ENCODE measurements around the gene SIPA1L3. TPM values are rescaled to one million over a fixed set of nuclear protein-coding genes. Genes with fewer than 3 reads are reported as not detected.

Gene SIPA1L3
- total and polyA plus RNA-seq, 2 donors from 2014 or later: 5.8 to 61.7 TPM

DNA sequence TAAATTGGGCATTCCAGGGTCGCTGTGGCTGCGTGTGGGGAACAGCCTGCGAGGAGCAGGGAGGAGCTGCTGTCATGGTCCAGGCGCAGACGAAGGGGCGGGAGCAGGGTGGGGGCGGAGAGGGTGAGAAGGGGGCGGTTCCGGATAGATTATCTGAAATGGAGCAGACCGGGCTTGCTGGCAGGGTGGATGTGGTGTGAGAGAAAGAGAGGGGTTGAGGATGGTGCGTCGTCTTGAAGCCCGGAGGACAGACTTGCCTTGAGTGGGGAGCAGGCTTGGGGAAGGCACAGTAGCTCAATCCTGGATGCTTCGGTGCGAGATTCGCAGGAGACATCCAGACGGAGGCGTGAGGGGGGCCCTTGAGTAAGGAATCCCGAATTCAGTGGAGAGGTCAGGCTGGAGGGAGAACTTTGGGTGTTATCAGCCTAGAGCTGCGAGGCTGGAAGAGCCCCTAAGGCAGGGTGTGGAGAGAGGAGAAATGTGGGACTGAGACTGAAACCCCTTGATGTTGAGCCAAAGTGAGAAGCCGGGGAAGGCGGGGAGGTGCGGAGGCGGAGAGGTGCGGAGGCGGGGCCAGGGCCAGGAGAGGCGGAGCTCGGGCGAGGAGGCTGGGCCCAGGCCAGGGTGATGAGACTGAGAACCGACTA, 276.4 kb downstream of the SIPA1L3 start:
- Histone ChIP-seq H3K9me3 (ENCODE audit: control insufficient read depth in 2 of 3, insufficient read depth in 1 of 3, low read length in 3 of 3) (peaks cover 3 to 4% (median 3%) of the 10 kb centered on the region in 3 donors), H3K4me3 (ENCODE audit: low read length in 3 of 3) (peak overlapping the region in 1 of 3 donors; percentile 33), H3K9ac (ENCODE audit: low read length in 3 of 3) (no peak overlapping the region), H3K36me3 (ENCODE audit: control insufficient read depth in 2 of 3, insufficient read depth in 3 of 3, low read length in 3 of 3) (peaks cover 2 to 11% (median 7%) of the 10 kb centered on the region in 3 donors), H3K27ac (ENCODE audit: low read depth in 2 of 2, low read length in 2 of 2) (no peak overlapping the region), H3K27me3 (ENCODE audit: control insufficient read depth, insufficient read depth, low read length) (no peaks in the 10 kb centered on the region), H3K4me1 (ENCODE audit: control insufficient read depth in 2 of 3, insufficient read depth in 2 of 3, low read depth in 1 of 3, low read length in 3 of 3) (no peaks in the 10 kb centered on the region)
- no peak for TF ChIP-seq CTCF (IDR thresholded peaks at IDR 0.05; ENCODE audit: borderline replicate concordance, extremely low read depth, insufficient read depth)
- peak in 4 of 5 donors; percentile 50 to 70 (median 58) for DNase-seq
- intact Hi-C loops (cut with DNase I): no loop called here
- no peak for FAIRE-seq

GRCh38 chr19:38184815-38185214, 277.8 kb downstream of the SIPA1L3 start:
- Histone ChIP-seq H3K9me3 (ENCODE audit: control insufficient read depth in 2 of 3, insufficient read depth in 1 of 3, low read length in 3 of 3) (peaks cover 0 to 4% (median 0%) of the 10 kb centered on the region in 3 donors), H3K27ac (ENCODE audit: low read depth in 2 of 2, low read length in 2 of 2) (no peak overlapping the region), H3K27me3 (ENCODE audit: control insufficient read depth, insufficient read depth, low read length) (no peaks in the 10 kb centered on the region), H3K36me3 (ENCODE audit: control insufficient read depth in 2 of 3, insufficient read depth in 3 of 3, low read length in 3 of 3) (peaks cover 0 to 11% (median 7%) of the 10 kb centered on the region in 3 donors), H3K9ac (ENCODE audit: low read length in 3 of 3) (no peak overlapping the region), H3K4me3 (ENCODE audit: low read length in 3 of 3) (no peak overlapping the region), H3K4me1 (ENCODE audit: control insufficient read depth in 2 of 3, insufficient read depth in 2 of 3, low read depth in 1 of 3, low read length in 3 of 3) (no peaks in the 10 kb centered on the region)
- DNase-seq: no peak
- no peak for FAIRE-seq
- no peak for TF ChIP-seq CTCF (IDR thresholded peaks at IDR 0.05; ENCODE audit: borderline replicate concordance, extremely low read depth, insufficient read depth)
- intact Hi-C loops (cut with DNase I): no loop called here

- TF ChIP-seq CTCF (IDR thresholded peaks at IDR 0.05; ENCODE audit: borderline replicate concordance, extremely low read depth, insufficient read depth): no peak
- no peak overlapping the region for H3K9ac ChIP-seq (ENCODE audit: low read length in 3 of 3)
- no peak overlapping the region for H3K4me3 ChIP-seq (ENCODE audit: low read length in 3 of 3)
- no peaks in the 10 kb centered on the region for H3K27me3 ChIP-seq (ENCODE audit: control insufficient read depth, insufficient read depth, low read length)
- intact Hi-C loops (cut with DNase I): no loop called here
- H3K27ac ChIP-seq (ENCODE audit: low read depth in 2 of 2, low read length in 2 of 2): no peak overlapping the region
- peaks cover 0 to 11% (median 7%) of the 10 kb centered on the region in 3 donors for H3K36me3 ChIP-seq (ENCODE audit: control insufficient read depth in 2 of 3, insufficient read depth in 3 of 3, low read length in 3 of 3)
- no peak for DNase-seq
- H3K4me1 ChIP-seq (ENCODE audit: control insufficient read depth in 2 of 3, insufficient read depth in 2 of 3, low read depth in 1 of 3, low read length in 3 of 3): no peaks in the 10 kb centered on the region
- FAIRE-seq: no peak
- H3K9me3 ChIP-seq (ENCODE audit: control insufficient read depth in 2 of 3, insufficient read depth in 1 of 3, low read length in 3 of 3): no peaks in the 10 kb centered on the region
These were observed 278.6 kb downstream of the SIPA1L3 start for GRCh38 chr19:38185562-38185961.
